Tibial artery (tissue), 4 donors: ENCODE results near the gene MEI1.
"Not testable (repeated sequence)": the region's sequence is repeated elsewhere in the genome, so short reads cannot be mapped to it uniquely, and the experiment has no call there.

Experiments
- DNase-seq, 2 donors: peaks; one replicate each; pipeline ENCODE4 v3.0.0-alpha.2; 2019
- H3K27ac ChIP-seq, 2 donors: fragments of 200-600 bp; sonication (generic) in 1 of 2; 1 replicate in 1 of 2; 2 replicates in 1 of 2; pipeline ENCODE4 v1.5.1; 2018 to 2019; ENCODE audit warnings: mild to moderate bottlenecking in 1 of 2
- H3K27me3 ChIP-seq, 2 donors: fragments of 200-600 bp; sonication (generic) in 1 of 2; one replicate each; pipeline versions ENCODE4 v1.5.1 to v1.6.0; 2016 to 2019
- H3K36me3 ChIP-seq, 3 donors: fragments of 200-600 bp; sonication (generic) in 2 of 3; one replicate each; pipeline ENCODE4 v1.5.1; 2016 to 2019; ENCODE audit warnings: mild to moderate bottlenecking in 2 of 3
- H3K4me1 ChIP-seq, 4 donors: fragments of 200-600 bp; sonication (generic) in 2 of 4; 1 replicate in 3 of 4; 2 replicates in 1 of 4; pipeline ENCODE4 v1.5.1; 2016 to 2019
- H3K4me3 ChIP-seq, 2 donors: fragments of 200-600 bp; sonication (generic) in 1 of 2; 1 replicate in 1 of 2; 2 replicates in 1 of 2; pipeline ENCODE4 v1.5.1; 2018 to 2019; ENCODE audit warnings: mild to moderate bottlenecking in 2 of 2
- H3K9me3 ChIP-seq, 3 donors: fragments of 200-600 bp; sonication (generic) in 1 of 3; one replicate each; pipeline ENCODE4 v1.5.1; 2016 to 2019
- CTCF ChIP-seq, 2 experiments: fragments of 200-600 bp in 1 of 2; fragments of 450-650 bp in 1 of 2; IDR thresholded peaks; one replicate each; pipeline ENCODE4 v1.5.1; 2017 to 2019; ENCODE audit warnings: antibody characterized with exemption in 2 of 2, mild to moderate bottlenecking in 1 of 2, moderate library complexity in 1 of 2
- intact Hi-C: fragments of 100-400 bp; cut with DNase I; formaldehyde crosslinking; loops from one replicate; pipeline ENCODE4 v1.15.0; 2023; ENCODE audit warnings: low total_unique reads

The MEI1 gene

GRCh38 chr22:41664490-41664889 is 34.8 kb upstream of the MEI1 start:
- no peak overlapping the region for H3K27ac ChIP-seq
- intact Hi-C loops = no loop called here
- no peaks in the 10 kb centered on the region for H3K27me3 ChIP-seq
- peaks cover 51 to 62% (median 56%) of the 10 kb centered on the region in 3 donors for H3K36me3 ChIP-seq
- TF ChIP-seq CTCF (IDR thresholded peaks at IDR 0.05) = no peak
- H3K4me3 ChIP-seq = no peak overlapping the region
- DNase-seq = no peak
- H3K9me3 ChIP-seq = no peaks in the 10 kb centered on the region
- H3K4me1 ChIP-seq = peaks cover 0 to 14% (median 5%) of the 10 kb centered on the region in 4 donors

GRCh38 chr22:41664951-41665350 is 34.4 kb upstream of the MEI1 start:
- peak in 1 of 2 donors; percentile 27 for DNase-seq
- intact Hi-C loops = no loop called here
- TF ChIP-seq CTCF (IDR thresholded peaks at IDR 0.05) = no peak
- H3K4me1 ChIP-seq = peaks cover 0 to 14% (median 5%) of the 10 kb centered on the region in 4 donors
- peaks cover 46 to 57% (median 52%) of the 10 kb centered on the region in 3 donors for H3K36me3 ChIP-seq
- H3K9me3 ChIP-seq = no peaks in the 10 kb centered on the region
- no peak overlapping the region for H3K4me3 ChIP-seq
- no peak overlapping the region for H3K27ac ChIP-seq
- no peaks in the 10 kb centered on the region for H3K27me3 ChIP-seq

- peaks cover 4 to 35% (median 19%) of the 10 kb centered on the region in 3 donors for H3K36me3 ChIP-seq
- peak in 1 of 2 donors; percentile 55 for DNase-seq
- no peak overlapping the region for H3K27ac ChIP-seq
- H3K4me1 ChIP-seq = peaks cover 0 to 14% (median 5%) of the 10 kb centered on the region in 4 donors
- TF ChIP-seq CTCF (IDR thresholded peaks at IDR 0.05) = no peak
- H3K4me3 ChIP-seq = no peak overlapping the region
- H3K9me3 ChIP-seq = no peaks in the 10 kb centered on the region
- H3K27me3 ChIP-seq = no peaks in the 10 kb centered on the region
- intact Hi-C loops = no loop called here
Observed at GRCh38 chr22:41668971-41669911, 30.1 kb upstream of the MEI1 start.

DNA sequence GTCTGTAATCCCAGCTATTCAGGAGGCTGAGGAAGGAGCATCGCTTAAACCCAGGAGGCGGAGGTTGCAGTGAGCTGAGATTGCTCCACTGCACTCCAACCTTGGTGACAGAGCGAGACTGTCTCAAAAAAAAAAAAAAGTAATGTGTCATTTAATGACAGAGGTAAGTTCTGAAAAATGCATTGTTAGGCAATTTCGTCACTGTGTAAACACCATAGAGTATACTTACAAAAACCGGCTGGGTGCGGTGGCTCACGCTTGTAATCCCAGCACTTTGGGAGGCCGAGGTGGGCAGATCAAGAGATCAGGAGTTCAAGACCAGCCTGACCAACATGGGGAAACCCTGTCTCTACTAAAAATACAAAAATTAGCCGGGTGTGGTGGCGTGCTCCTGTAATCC is 27.2 kb upstream of the MEI1 start:
- H3K4me1 ChIP-seq, H3K27ac ChIP-seq, DNase-seq, intact Hi-C loops, H3K27me3 ChIP-seq, H3K9me3 ChIP-seq, H3K4me3 ChIP-seq: not testable (repeated sequence)
- peaks cover 5 to 41% (median 23%) of the 10 kb centered on the region in 3 donors for H3K36me3 ChIP-seq

- intact Hi-C loops = no loop called here
- no peak overlapping the region for H3K4me3 ChIP-seq
- H3K36me3 ChIP-seq = peaks cover 13 to 46% (median 28%) of the 10 kb centered on the region in 3 donors
- H3K27me3 ChIP-seq = no peaks in the 10 kb centered on the region
- no peak overlapping the region for H3K27ac ChIP-seq
- no peak for TF ChIP-seq CTCF (IDR thresholded peaks at IDR 0.05)
- DNase-seq = no peak
- no peaks in the 10 kb centered on the region for H3K4me1 ChIP-seq
- H3K9me3 ChIP-seq = no peaks in the 10 kb centered on the region
Observed at GRCh38 chr22:41672780-41673509, 26.4 kb upstream of the MEI1 start.
